Measurements from ENCODE around the gene FRAT2. TPM values are rescaled to one million over a fixed set of nuclear protein-coding genes. Genes with fewer than 3 reads are reported as not detected.
"Not testable (repeated sequence)": the region's sequence is repeated elsewhere in the genome, so short reads cannot be mapped to it uniquely, and the experiment has no call there.

Gene FRAT2
- polyA plus RNA-seq, 6 donors from 2014 or later: 7.0 to 19.1 (median 14.3) TPM

- Mint-ChIP-seq H3K27ac (peak overlapping the region in 2 of 6 donors; percentile 60 to 74), H3K27me3 (peaks cover 0 to 5% (median 0%) of the 10 kb centered on the region in 3 donors), H3K4me3 (peak overlapping the region in 1 of 8 donors; percentile 1), H3K36me3 (peaks cover 0 to 5% of the 10 kb centered on the region in 2 donors), H3K9me3 (no peaks in the 10 kb centered on the region), H3K4me1 (peaks cover 0 to 5% (median 0%) of the 10 kb centered on the region in 3 donors)
- DNase-seq (no peak), ATAC-seq (ENCODE audit: low read depth in 2 of 2) (no peak)
Observed at GRCh38 chr10:97347317-97347716, 12.8 kb upstream of the FRAT2 start.

GRCh38 chr10:97343664-97344063, 9.1 kb upstream of the FRAT2 start:
- not testable (repeated sequence) for H3K27me3 Mint-ChIP-seq; ATAC-seq (ENCODE audit: low read depth in 2 of 2); H3K4me1 Mint-ChIP-seq; H3K9me3 Mint-ChIP-seq; H3K27ac Mint-ChIP-seq; H3K36me3 Mint-ChIP-seq; H3K4me3 Mint-ChIP-seq; DNase-seq

- DNase-seq (no peak), ATAC-seq (ENCODE audit: low read depth in 2 of 2) (no peak)
- Mint-ChIP-seq H3K4me3 (no peak overlapping the region), H3K27ac (no peak overlapping the region), H3K27me3 (peaks cover 0 to 5% (median 0%) of the 10 kb centered on the region in 3 donors), H3K4me1 (no peaks in the 10 kb centered on the region), H3K9me3 (no peaks in the 10 kb centered on the region), H3K36me3 (no peaks in the 10 kb centered on the region)
Observed at GRCh38 chr10:97341416-97341815, 6.9 kb upstream of the FRAT2 start.

- no peaks in the 10 kb centered on the region for H3K27me3 Mint-ChIP-seq
- no peaks in the 10 kb centered on the region for H3K9me3 Mint-ChIP-seq
- H3K36me3 Mint-ChIP-seq: peaks cover 5 to 6% of the 10 kb centered on the region in 2 donors
- no peak overlapping the region for H3K27ac Mint-ChIP-seq
- H3K4me3 Mint-ChIP-seq: peak overlapping the region in 2 of 8 donors; percentile 47 to 84
- ATAC-seq (ENCODE audit: low read depth in 2 of 2): no peak
- peaks cover 6 to 11% (median 7%) of the 10 kb centered on the region in 3 donors for H3K4me1 Mint-ChIP-seq
- no peak for DNase-seq
Observed at GRCh38 chr10:97338041-97338440, 3.5 kb upstream of the FRAT2 start.

GRCh38 chr10:97336942-97337831, 2.7 kb upstream of the FRAT2 start:
- DNase-seq (no peak), ATAC-seq (ENCODE audit: low read depth in 2 of 2) (no peak)
- Mint-ChIP-seq H3K4me3 (peak overlapping the region in 4 of 8 donors; percentile 12 to 84 (median 20)), H3K36me3 (peaks cover 6% of the 10 kb centered on the region in 2 donors), H3K4me1 (peaks cover 15 to 20% (median 15%) of the 10 kb centered on the region in 3 donors), H3K27me3 (no peaks in the 10 kb centered on the region), H3K27ac (peak overlapping the region in 1 of 6 donors; percentile 24), H3K9me3 (no peaks in the 10 kb centered on the region)

- DNase-seq (no peak), ATAC-seq (ENCODE audit: low read depth in 2 of 2) (no peak)
- no peaks in the 10 kb centered on the region for H3K9me3 Mint-ChIP-seq
- peak overlapping the region in 4 of 8 donors; percentile 20 to 90 (median 52) for H3K4me3 Mint-ChIP-seq
- H3K36me3 Mint-ChIP-seq: peaks cover 6% of the 10 kb centered on the region in 2 donors
- H3K27ac Mint-ChIP-seq: peak overlapping the region in 3 of 6 donors; percentile 22 to 91 (median 64)
- peaks cover 20 to 27% (median 23%) of the 10 kb centered on the region in 3 donors for H3K4me1 Mint-ChIP-seq
- H3K27me3 Mint-ChIP-seq: no peaks in the 10 kb centered on the region
Observed at GRCh38 chr10:97336446-97336845, 1.9 kb upstream of the FRAT2 start.

- H3K9me3 Mint-ChIP-seq: no peaks in the 10 kb centered on the region
- peaks cover 25 to 32% (median 27%) of the 10 kb centered on the region in 3 donors for H3K4me1 Mint-ChIP-seq
- H3K4me3 Mint-ChIP-seq: peak overlapping the region; percentile 71 to 94 (median 85)
- no peak for ATAC-seq (ENCODE audit: low read depth in 2 of 2)
- H3K36me3 Mint-ChIP-seq: peaks cover 6% of the 10 kb centered on the region in 2 donors
- no peak for DNase-seq
- H3K27ac Mint-ChIP-seq: peak overlapping the region in 3 of 6 donors; percentile 22 to 91 (median 28)
- H3K27me3 Mint-ChIP-seq: no peaks in the 10 kb centered on the region
Observed at GRCh38 chr10:97336006-97336405, 1.5 kb upstream of the FRAT2 start.

GRCh38 chr10:97335188-97335619, 675 bp upstream of the FRAT2 start:
- Mint-ChIP-seq H3K36me3 (peaks cover 6 to 7% of the 10 kb centered on the region in 2 donors), H3K4me1 (peaks cover 28 to 40% (median 33%) of the 10 kb centered on the region in 3 donors), H3K27me3 (no peaks in the 10 kb centered on the region), H3K27ac (peak overlapping the region; percentile 39 to 98 (median 80)), H3K9me3 (no peaks in the 10 kb centered on the region), H3K4me3 (peak overlapping the region; percentile 78 to 94 (median 85))
- no peak for DNase-seq
- ATAC-seq (ENCODE audit: low read depth in 2 of 2): peak; percentile 5 to 6

GRCh38 chr10:97333601-97334369, 744 bp downstream of the FRAT2 start:
- ATAC-seq (ENCODE audit: low read depth in 2 of 2) (peak; percentile 29), DNase-seq (peak; percentile 20)
- no peaks in the 10 kb centered on the region for H3K9me3 Mint-ChIP-seq
- peaks cover 6 to 10% of the 10 kb centered on the region in 2 donors for H3K36me3 Mint-ChIP-seq
- peak overlapping the region; percentile 79 to 98 (median 92) for H3K27ac Mint-ChIP-seq
- no peaks in the 10 kb centered on the region for H3K27me3 Mint-ChIP-seq
- peak overlapping the region; percentile 82 to 97 (median 94) for H3K4me3 Mint-ChIP-seq
- peaks cover 34 to 50% (median 47%) of the 10 kb centered on the region in 3 donors for H3K4me1 Mint-ChIP-seq

- Mint-ChIP-seq H3K4me1 (peaks cover 34 to 55% (median 49%) of the 10 kb centered on the region in 3 donors), H3K4me3 (peak overlapping the region; percentile 82 to 97 (median 94)), H3K36me3 (peaks cover 6 to 10% of the 10 kb centered on the region in 2 donors), H3K9me3 (no peaks in the 10 kb centered on the region), H3K27me3 (no peaks in the 10 kb centered on the region), H3K27ac (peak overlapping the region; percentile 79 to 98 (median 90))
- no peak for ATAC-seq (ENCODE audit: low read depth in 2 of 2)
- DNase-seq: no peak
Observed at GRCh38 chr10:97333351-97333600, 1.3 kb downstream of the FRAT2 start.

GRCh38 chr10:97332591-97333350, 1.8 kb downstream of the FRAT2 start:
- Mint-ChIP-seq H3K4me3 (peak overlapping the region; percentile 82 to 97 (median 94)), H3K4me1 (peaks cover 38 to 60% (median 49%) of the 10 kb centered on the region in 3 donors), H3K36me3 (peaks cover 6 to 13% of the 10 kb centered on the region in 2 donors), H3K27ac (peak overlapping the region; percentile 78 to 98 (median 88)), H3K9me3 (no peaks in the 10 kb centered on the region), H3K27me3 (no peaks in the 10 kb centered on the region)
- ATAC-seq (ENCODE audit: low read depth in 2 of 2) (no peak), DNase-seq (no peak)

- peak overlapping the region in 4 of 6 donors; percentile 9 to 82 (median 48) for H3K27ac Mint-ChIP-seq
- peaks cover 6 to 13% of the 10 kb centered on the region in 2 donors for H3K36me3 Mint-ChIP-seq
Observed at GRCh38 chr10:97331153-97331703, 3.3 kb downstream of the FRAT2 start.

More at GRCh38 chr10:97331153-97331703, 3.3 kb downstream of the FRAT2 start:
- DNase-seq (no peak), ATAC-seq (ENCODE audit: low read depth in 2 of 2) (no peak)
- no peaks in the 10 kb centered on the region for H3K27me3 Mint-ChIP-seq
- H3K4me3 Mint-ChIP-seq: peak overlapping the region in 7 of 8 donors; percentile 75 to 97 (median 93)
- H3K9me3 Mint-ChIP-seq: no peaks in the 10 kb centered on the region
- peaks cover 40 to 65% (median 49%) of the 10 kb centered on the region in 3 donors for H3K4me1 Mint-ChIP-seq
